Measurements from ENCODE around the gene GNG12.

Gene GNG12

DNA sequence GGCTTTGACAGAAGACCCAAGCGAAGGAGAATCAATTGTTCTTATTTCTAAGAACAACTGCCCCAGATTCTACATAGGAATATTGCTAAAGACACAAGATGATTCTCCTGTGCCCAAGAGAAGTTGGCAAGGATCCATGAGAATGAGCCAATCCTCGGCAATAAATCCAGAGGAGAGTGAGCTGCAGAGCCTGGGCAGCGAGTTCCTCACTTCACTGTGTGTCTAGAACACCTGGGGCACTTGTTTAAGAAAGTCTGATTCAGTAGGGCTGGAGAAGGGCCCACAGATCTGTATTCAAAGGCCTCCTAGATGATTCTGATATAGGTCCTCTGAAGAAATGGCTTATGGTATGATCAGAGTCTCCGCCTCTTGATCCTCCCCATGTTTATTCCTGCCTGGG lies 116.5 kb downstream of the GNG12 start:
- no peak for TF ChIP-seq POLR2AphosphoS5 (IDR thresholded peaks at IDR 0.05; ENCODE audit: low read depth, low read length)
- TF ChIP-seq TAF1 (IDR thresholded peaks at IDR 0.05; ENCODE audit: low read depth, low read length): no peak
- TF ChIP-seq PAX5 (IDR thresholded peaks at IDR 0.05; ENCODE audit: insufficient read depth, low read length, severe bottlenecking): no peak
- TF ChIP-seq POLR2A (IDR thresholded peaks at IDR 0.05; ENCODE audit: low read depth, low read length): no peak
- no peak for TF ChIP-seq SPI1 (IDR thresholded peaks at IDR 0.05; ENCODE audit: low read depth, low read length)
- TF ChIP-seq POU2F2 (IDR thresholded peaks at IDR 0.05; ENCODE audit: low read depth, low read length): no peak
- DNase-seq (ENCODE audit: insufficient read length, low spot score) (no peak), FAIRE-seq (no peak)

DNA sequence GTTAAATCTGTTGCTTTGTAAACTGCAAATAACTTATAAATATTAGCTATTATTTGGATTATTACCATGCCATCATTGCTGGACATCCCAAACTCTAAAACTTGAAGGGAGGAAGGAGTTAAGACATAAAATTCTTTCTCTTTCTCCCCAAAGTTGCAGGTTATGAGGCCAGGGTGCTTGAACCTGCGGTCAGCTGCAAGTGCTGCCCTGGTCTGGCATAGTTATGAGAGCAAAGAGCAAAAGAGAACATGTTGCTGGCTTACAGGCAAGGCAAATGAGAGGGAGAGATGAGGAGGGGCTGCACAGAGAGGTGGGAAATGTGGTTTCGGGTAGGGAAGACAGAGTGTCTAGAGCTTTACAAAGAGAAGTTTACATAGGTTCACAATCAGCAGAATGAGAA lies 117.4 kb downstream of the GNG12 start:
- DNase-seq (ENCODE audit: insufficient read length, low spot score) (no peak), FAIRE-seq (no peak)
- TF ChIP-seq POLR2A (IDR thresholded peaks at IDR 0.05; ENCODE audit: low read depth, low read length) (no peak), TAF1 (IDR thresholded peaks at IDR 0.05; ENCODE audit: low read depth, low read length) (no peak), PAX5 (IDR thresholded peaks at IDR 0.05; ENCODE audit: insufficient read depth, low read length, severe bottlenecking) (no peak), POU2F2 (IDR thresholded peaks at IDR 0.05; ENCODE audit: low read depth, low read length) (no peak), POLR2AphosphoS5 (IDR thresholded peaks at IDR 0.05; ENCODE audit: low read depth, low read length) (no peak), SPI1 (IDR thresholded peaks at IDR 0.05; ENCODE audit: low read depth, low read length) (no peak)

DNA sequence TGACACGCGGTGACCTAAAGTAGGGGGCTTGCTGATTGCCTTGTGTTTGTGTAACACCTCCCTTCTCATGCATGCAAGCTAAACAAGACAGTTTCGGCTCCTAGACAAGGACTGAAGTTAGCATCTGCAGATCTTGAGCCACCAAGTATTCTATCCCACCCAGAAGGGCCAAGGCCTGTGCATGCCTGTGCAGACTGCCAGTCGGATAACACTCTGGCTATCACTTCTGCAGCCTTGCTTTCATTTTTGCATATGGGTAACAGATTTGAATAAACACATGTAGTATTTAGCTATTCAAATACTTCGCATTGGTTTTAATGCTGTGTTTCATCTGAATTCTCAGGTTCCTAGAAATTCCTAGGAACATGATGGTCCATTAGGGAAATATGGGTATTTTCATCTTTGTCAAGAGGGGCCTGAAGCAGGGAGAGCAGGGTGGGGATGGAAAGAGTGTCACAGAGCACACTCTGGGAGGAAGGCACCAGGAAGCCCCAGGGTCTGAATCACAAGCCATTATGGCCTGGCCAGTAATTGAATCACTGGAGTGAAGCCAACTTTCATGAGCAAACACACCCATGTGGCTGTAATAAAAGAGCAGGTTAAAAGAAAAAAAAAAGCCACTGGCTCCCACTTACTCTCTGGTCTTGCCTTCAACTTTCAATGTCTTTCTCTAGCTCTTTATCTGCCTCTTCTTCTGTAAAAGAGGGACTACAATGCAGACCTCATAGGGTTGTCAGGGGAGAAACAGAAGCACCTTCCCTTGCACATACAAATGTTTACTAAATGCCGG lies 120.0 kb downstream of the GNG12 start:
- TF ChIP-seq SPI1 (IDR thresholded peaks at IDR 0.05; ENCODE audit: low read depth, low read length): no peak
- no peak for TF ChIP-seq POLR2AphosphoS5 (IDR thresholded peaks at IDR 0.05; ENCODE audit: low read depth, low read length)
- no peak for TF ChIP-seq POLR2A (IDR thresholded peaks at IDR 0.05; ENCODE audit: low read depth, low read length)
- no peak for TF ChIP-seq POU2F2 (IDR thresholded peaks at IDR 0.05; ENCODE audit: low read depth, low read length)
- no peak for TF ChIP-seq PAX5 (IDR thresholded peaks at IDR 0.05; ENCODE audit: insufficient read depth, low read length, severe bottlenecking)
- no peak for TF ChIP-seq TAF1 (IDR thresholded peaks at IDR 0.05; ENCODE audit: low read depth, low read length)
- FAIRE-seq (no peak), DNase-seq (ENCODE audit: insufficient read length, low spot score) (no peak)

- TF ChIP-seq TAF1 (IDR thresholded peaks at IDR 0.05; ENCODE audit: low read depth, low read length): no peak
- no peak for TF ChIP-seq SPI1 (IDR thresholded peaks at IDR 0.05; ENCODE audit: low read depth, low read length)
- no peak for TF ChIP-seq POLR2A (IDR thresholded peaks at IDR 0.05; ENCODE audit: low read depth, low read length)
- TF ChIP-seq POU2F2 (IDR thresholded peaks at IDR 0.05; ENCODE audit: low read depth, low read length): no peak
- no peak for TF ChIP-seq POLR2AphosphoS5 (IDR thresholded peaks at IDR 0.05; ENCODE audit: low read depth, low read length)
- no peak for TF ChIP-seq PAX5 (IDR thresholded peaks at IDR 0.05; ENCODE audit: insufficient read depth, low read length, severe bottlenecking)
- FAIRE-seq: no peak
- no peak for DNase-seq (ENCODE audit: insufficient read length, low spot score)
Observed at GRCh38 chr1:67711855-67712212, 121.4 kb downstream of the GNG12 start.

DNA sequence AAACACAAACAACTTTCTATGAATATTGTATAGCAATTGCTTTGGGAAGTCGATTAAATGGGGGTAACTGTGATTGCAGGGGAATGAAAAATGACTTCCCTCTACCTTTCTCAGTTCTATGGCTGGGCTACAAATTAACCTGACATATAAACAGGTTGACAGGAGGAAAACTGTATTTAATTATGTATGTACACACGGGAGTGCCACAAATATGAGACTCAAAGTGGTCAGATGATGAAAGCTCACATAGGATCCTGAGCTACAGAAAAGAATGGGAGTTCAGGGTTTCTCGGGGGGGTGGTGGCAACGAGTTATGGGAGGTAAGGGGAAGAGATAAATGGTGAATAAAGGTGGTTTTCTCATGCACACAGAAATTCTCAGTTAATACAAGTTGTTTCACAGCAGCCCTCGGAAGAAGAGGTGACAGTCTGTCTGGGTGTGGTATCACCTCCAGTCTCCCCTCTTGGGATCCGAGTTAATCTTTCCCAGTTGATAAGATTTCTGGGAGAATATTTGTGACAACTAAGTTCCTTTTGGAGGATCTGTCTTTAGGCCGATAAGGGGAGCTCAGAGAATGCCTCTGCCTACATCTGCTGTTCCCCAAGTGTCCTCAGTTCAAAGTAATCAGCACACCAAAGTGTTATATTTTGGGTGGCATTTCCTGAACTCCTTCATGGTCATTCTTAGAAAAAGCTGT lies 122.0 kb downstream of the GNG12 start:
- DNase-seq (ENCODE audit: insufficient read length, low spot score) (no peak), FAIRE-seq (no peak)
- TF ChIP-seq POU2F2 (IDR thresholded peaks at IDR 0.05; ENCODE audit: low read depth, low read length) (no peak), POLR2AphosphoS5 (IDR thresholded peaks at IDR 0.05; ENCODE audit: low read depth, low read length) (no peak), POLR2A (IDR thresholded peaks at IDR 0.05; ENCODE audit: low read depth, low read length) (no peak), SPI1 (IDR thresholded peaks at IDR 0.05; ENCODE audit: low read depth, low read length) (no peak), PAX5 (IDR thresholded peaks at IDR 0.05; ENCODE audit: insufficient read depth, low read length, severe bottlenecking) (no peak), TAF1 (IDR thresholded peaks at IDR 0.05; ENCODE audit: low read depth, low read length) (no peak)

DNA sequence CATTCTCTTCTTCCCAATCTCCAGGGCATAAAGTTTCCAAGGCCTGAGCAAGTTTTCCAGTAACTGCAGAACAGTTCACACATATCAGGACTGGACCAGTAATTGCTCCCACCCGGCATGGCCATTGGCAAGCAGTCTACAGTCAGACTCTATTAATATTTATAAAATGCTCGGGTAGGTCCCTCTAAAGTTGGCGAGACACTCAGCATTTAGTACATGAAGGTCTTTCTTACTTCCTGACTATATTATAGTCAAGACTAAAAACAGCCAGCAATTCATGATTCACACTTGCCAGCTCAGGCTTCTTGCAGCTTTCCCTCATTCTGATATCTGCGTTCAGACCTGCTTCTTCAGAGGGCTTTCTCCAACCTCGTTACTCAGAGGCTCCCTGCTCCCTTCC lies 122.8 kb downstream of the GNG12 start:
- DNase-seq (ENCODE audit: insufficient read length, low spot score): no peak
- TF ChIP-seq SPI1 (IDR thresholded peaks at IDR 0.05; ENCODE audit: low read depth, low read length) (no peak), POLR2AphosphoS5 (IDR thresholded peaks at IDR 0.05; ENCODE audit: low read depth, low read length) (no peak), POLR2A (IDR thresholded peaks at IDR 0.05; ENCODE audit: low read depth, low read length) (no peak)
- FAIRE-seq: no peak

GRCh38 chr1:67708606-67709005 lies 124.7 kb downstream of the GNG12 start:
- no peak for DNase-seq (ENCODE audit: insufficient read length, low spot score)
- TF ChIP-seq SPI1 (IDR thresholded peaks at IDR 0.05; ENCODE audit: low read depth, low read length) (no peak), POU2F2 (IDR thresholded peaks at IDR 0.05; ENCODE audit: low read depth, low read length) (no peak), POLR2A (IDR thresholded peaks at IDR 0.05; ENCODE audit: low read depth, low read length) (no peak)
- no peak for FAIRE-seq

GRCh38 chr1:67705735-67706453 lies 127.4 kb downstream of the GNG12 start:
- TF ChIP-seq TAF1 (IDR thresholded peaks at IDR 0.05; ENCODE audit: low read depth, low read length) (no peak), POLR2A (IDR thresholded peaks at IDR 0.05; ENCODE audit: low read depth, low read length) (no peak), POU2F2 (IDR thresholded peaks at IDR 0.05; ENCODE audit: low read depth, low read length) (no peak), POLR2AphosphoS5 (IDR thresholded peaks at IDR 0.05; ENCODE audit: low read depth, low read length) (no peak), PAX5 (IDR thresholded peaks at IDR 0.05; ENCODE audit: insufficient read depth, low read length, severe bottlenecking) (no peak), SPI1 (IDR thresholded peaks at IDR 0.05; ENCODE audit: low read depth, low read length) (no peak)
- no peak for FAIRE-seq
- no peak for DNase-seq (ENCODE audit: insufficient read length, low spot score)

DNA sequence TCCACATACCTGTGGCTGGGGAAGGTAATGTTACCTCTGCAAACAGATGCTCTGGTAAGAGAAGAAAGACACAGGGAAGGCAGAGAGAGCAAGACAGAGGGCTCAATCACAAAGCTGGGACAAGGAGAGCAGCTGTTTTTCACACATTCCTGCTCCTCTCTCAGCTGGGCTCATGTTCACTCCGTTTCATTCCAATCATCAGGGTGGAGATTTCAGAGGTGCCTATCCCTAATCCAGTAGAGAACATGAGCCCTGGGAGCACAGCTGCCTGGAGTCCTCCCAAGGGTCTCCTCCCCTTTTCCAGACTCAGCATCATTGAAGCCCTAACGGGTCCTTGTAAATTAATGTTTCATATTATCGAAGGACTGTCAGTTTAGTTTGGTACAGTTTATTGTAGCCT lies 128.9 kb downstream of the GNG12 start:
- DNase-seq (ENCODE audit: insufficient read length, low spot score) (no peak), FAIRE-seq (no peak)
- no peak for TF ChIP-seq PAX5 (IDR thresholded peaks at IDR 0.05; ENCODE audit: insufficient read depth, low read length, severe bottlenecking)

All from GM12891 (cell line).